Astrocyte of the spinal cord (primary cell): ENCODE measurements around the gene GAS7.

Experiments
- DNase-seq: peaks from one replicate; pipeline ENCODE4 v3.0.0; 2011; ENCODE audit warnings: low read depth, low spot score
- H3K4me3 ChIP-seq: 2 replicates; pipeline ENCODE4 v1.5.1; 2011; ENCODE audit warnings: low read depth, mild to moderate bottlenecking, low read length, moderate library complexity
- in situ Hi-C: cut with HindIII; loops from 2 replicates; pipeline ENCODE4 v1.10.0; 2017; ENCODE audit warnings: low sequenced_read_pairs
- TF ChIP-seq, protein P1 (sequence below): IDR thresholded peaks from 2 replicates; pipeline ENCODE4 v1.5.1; 2012; ENCODE audit warnings: low read depth, mild to moderate bottlenecking, low read length, inconsistent platforms

GAS7 gene

GRCh38 chr17:10031606-10032005 lies 166.8 kb downstream of the GAS7 start:
- in situ Hi-C loops = no loop called here
- H3K4me3 ChIP-seq = no peak overlapping the region
- TF ChIP-seq, protein P1, sequence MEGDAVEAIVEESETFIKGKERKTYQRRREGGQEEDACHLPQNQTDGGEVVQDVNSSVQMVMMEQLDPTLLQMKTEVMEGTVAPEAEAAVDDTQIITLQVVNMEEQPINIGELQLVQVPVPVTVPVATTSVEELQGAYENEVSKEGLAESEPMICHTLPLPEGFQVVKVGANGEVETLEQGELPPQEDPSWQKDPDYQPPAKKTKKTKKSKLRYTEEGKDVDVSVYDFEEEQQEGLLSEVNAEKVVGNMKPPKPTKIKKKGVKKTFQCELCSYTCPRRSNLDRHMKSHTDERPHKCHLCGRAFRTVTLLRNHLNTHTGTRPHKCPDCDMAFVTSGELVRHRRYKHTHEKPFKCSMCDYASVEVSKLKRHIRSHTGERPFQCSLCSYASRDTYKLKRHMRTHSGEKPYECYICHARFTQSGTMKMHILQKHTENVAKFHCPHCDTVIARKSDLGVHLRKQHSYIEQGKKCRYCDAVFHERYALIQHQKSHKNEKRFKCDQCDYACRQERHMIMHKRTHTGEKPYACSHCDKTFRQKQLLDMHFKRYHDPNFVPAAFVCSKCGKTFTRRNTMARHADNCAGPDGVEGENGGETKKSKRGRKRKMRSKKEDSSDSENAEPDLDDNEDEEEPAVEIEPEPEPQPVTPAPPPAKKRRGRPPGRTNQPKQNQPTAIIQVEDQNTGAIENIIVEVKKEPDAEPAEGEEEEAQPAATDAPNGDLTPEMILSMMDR = no peak
- DNase-seq = no peak

- in situ Hi-C loops = no loop called here
- no peak for DNase-seq
- TF ChIP-seq, protein P1 = no peak
- no peak overlapping the region for H3K4me3 ChIP-seq
Observed at GRCh38 chr17:10031127-10031526, 167.3 kb downstream of the GAS7 start.

DNA sequence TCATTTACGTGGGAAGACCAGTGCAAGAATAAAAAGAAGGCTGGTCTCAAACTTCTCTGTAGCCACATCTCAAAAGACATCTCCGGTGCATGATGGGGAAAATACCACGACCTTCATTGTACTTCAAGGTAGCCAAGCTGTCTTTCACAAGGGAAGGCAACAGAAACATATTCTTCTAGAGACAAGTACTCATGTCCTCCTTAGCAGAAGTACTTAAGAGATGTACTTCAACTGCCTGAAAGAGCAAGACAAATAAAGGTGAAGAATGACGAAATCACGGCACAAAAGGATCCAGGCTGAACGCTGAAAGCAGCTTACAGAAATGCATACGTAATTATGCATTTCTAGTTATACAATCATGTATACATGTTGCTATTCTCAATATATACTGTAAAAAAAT lies 169.3 kb downstream of the GAS7 start:
- TF ChIP-seq, protein P1 = no peak
- no peak for DNase-seq
- in situ Hi-C loops = no loop called here
- no peak overlapping the region for H3K4me3 ChIP-seq

DNA sequence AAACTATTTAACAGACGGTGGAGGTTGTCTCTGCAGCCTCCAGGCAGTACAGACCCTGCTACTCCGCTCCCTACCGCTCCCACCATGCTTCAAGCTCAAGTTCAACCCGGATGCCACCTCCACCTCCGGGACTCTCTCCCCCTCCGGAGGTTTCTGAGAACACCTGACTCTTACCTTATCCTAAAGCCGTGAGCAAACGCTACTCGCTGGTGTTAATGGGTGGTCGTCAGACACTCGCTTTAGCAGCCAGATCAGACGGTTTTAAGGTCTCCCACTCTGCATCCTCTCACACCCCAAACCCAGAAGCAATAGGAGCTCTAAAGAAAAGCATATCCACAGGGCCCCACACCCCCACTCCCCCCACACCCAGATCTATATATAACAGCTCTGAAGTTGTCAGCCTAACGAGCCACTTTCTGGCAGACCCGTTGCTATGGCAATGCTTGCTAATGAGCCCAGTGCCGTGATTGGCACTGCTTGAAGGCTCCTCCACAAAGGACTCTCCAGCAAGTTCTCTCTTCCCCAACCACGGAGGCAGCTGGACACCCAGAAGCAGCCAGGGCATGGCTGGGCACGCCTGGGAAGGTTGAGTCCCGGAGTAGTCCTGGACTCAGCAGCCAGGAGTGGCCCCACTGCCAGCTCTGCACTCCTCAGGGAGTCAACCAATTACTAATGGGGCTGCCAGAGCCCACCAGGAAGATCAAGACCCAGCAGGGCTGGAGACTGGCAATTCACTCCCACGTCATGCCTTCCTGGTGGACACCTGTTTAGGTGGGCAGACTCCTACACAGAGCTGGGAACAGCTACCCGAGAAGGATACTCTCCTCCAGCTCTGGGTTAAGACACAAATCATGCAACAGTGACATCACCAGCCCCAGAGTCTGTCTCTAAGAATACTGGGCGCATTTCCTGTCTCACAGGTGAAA lies 172.2 kb downstream of the GAS7 start:
- TF ChIP-seq, protein P1 = no peak
- H3K4me3 ChIP-seq = no peak overlapping the region
- in situ Hi-C loops = no loop called here
- DNase-seq = no peak

GRCh38 chr17:10025224-10025623 lies 173.2 kb downstream of the GAS7 start:
- TF ChIP-seq, protein P1 = no peak
- in situ Hi-C loops = no loop called here
- no peak for DNase-seq
- H3K4me3 ChIP-seq = no peak overlapping the region

- in situ Hi-C loops = no loop called here
- no peak for DNase-seq
- TF ChIP-seq, protein P1 = no peak
- H3K4me3 ChIP-seq = no peak overlapping the region
Observed at GRCh38 chr17:10022416-10022815, 176.0 kb downstream of the GAS7 start.
